OCI-LY1 (cell line): ENCODE results near the gene NPAS3.

Experiments
- CTCF ChIP-seq: fragments of 200-600 bp; sonication (generic), shearing (Covaris generic); IDR thresholded peaks from 2 replicates; pipeline ENCODE4 v1.5.1; 2017; ENCODE audit warnings: mild to moderate bottlenecking, antibody characterized with exemption, low read length, moderate library complexity, mixed read lengths
- EZH2 ChIP-seq: fragments of 200-600 bp; sonication (generic), shearing (Covaris generic); IDR thresholded peaks from 2 replicates; pipeline ENCODE4 v1.8.0; 2017; ENCODE audit warnings: borderline replicate concordance, mixed run types, mild to moderate bottlenecking, antibody characterized with exemption, low read length, moderate library complexity, mixed read lengths

GRCh38 chr14:33297565-33297964 is 358.9 kb downstream of the NPAS3 start:
- TF ChIP-seq CTCF = no peak
- TF ChIP-seq EZH2 = no peak
